Thyroid gland (tissue), 4 donors: ENCODE data around the gene RASGRF1. TPM values are rescaled to one million over a fixed set of nuclear protein-coding genes. Genes with fewer than 3 reads are reported as not detected.
"Not testable (repeated sequence)": the region's sequence is repeated elsewhere in the genome, so short reads cannot be mapped to it uniquely, and the experiment has no call there.

ENCODE experiments used
- DNase-seq, 2 donors: peaks; one replicate each; pipeline ENCODE4 v3.0.0-alpha.2; 2019
- H3K27ac ChIP-seq, 3 donors: fragments of 200-600 bp; sonication (generic); 1 replicate in 2 of 3; 2 replicates in 1 of 3; pipeline ENCODE4 v1.5.1; 2016 to 2019; ENCODE audit warnings: mild to moderate bottlenecking in 1 of 3, moderate library complexity in 1 of 3
- H3K27me3 ChIP-seq: fragments of 200-600 bp; sonication (generic); one replicate; pipeline ENCODE4 v1.5.1; 2019
- H3K36me3 ChIP-seq, 2 donors: fragments of 200-600 bp; sonication (generic); one replicate each; pipeline ENCODE4 v1.5.1; 2016 to 2019
- H3K4me1 ChIP-seq, 2 donors: fragments of 200-600 bp; sonication (generic); one replicate each; pipeline ENCODE4 v1.5.1; 2017 to 2019
- H3K4me3 ChIP-seq, 3 donors: fragments of 200-600 bp; sonication (generic); replicated peaks in 1 of 3; 1 replicate in 2 of 3; 2 replicates in 1 of 3; pipeline ENCODE4 v1.5.1; 2016; ENCODE audit warnings: mild to moderate bottlenecking in 1 of 3
- H3K9me3 ChIP-seq: fragments of 200-600 bp; sonication (generic); one replicate; pipeline ENCODE4 v1.5.1; 2017
- CTCF ChIP-seq, 6 experiments: fragments of 200-600 bp in 3 of 6; fragments of 450-650 bp in 3 of 6; sonication (generic) in 3 of 6; IDR thresholded peaks; one replicate each; pipeline ENCODE4 v1.5.1; 2016 to 2019; ENCODE audit warnings: antibody characterized with exemption in 6 of 6, mild to moderate bottlenecking in 2 of 6, inconsistent platforms in 1 of 6, moderate library complexity in 1 of 6
- POLR2A ChIP-seq, 2 donors: fragments of 450-650 bp; IDR thresholded peaks; one replicate each; pipeline ENCODE4 v1.6.1; 2017; ENCODE audit warnings: antibody characterized with exemption in 2 of 2, mild to moderate bottlenecking in 2 of 2, moderate library complexity in 1 of 2
- WGBS, 2 donors: methylation state at CpG; one replicate each; pipeline ENCODE4 v1.1.5; 2017; 5-methylcytosine and 5-hydroxymethylcytosine counted together
- intact Hi-C: fragments of 100-400 bp; cut with DNase I; formaldehyde crosslinking; loops from one replicate; pipeline ENCODE4 v1.15.1; 2023
- total RNA-seq, 4 donors: library from RNA; depleted of rRNA; stranded (reverse); fragments of >200 nt; gene quantifications; one replicate each; pipeline ENCODE4 v1.2.3, GENCODE V29; 2016

RASGRF1 gene
- total RNA-seq, 4 donors from 2014 or later: 0.40 TPM; not detected in 3

- Histone ChIP-seq H3K4me1 (no peaks in the 10 kb centered on the region), H3K9me3 (no peaks in the 10 kb centered on the region), H3K27ac (no peak overlapping the region), H3K27me3 (no peaks in the 10 kb centered on the region), H3K4me3 (no peak overlapping the region), H3K36me3 (no peaks in the 10 kb centered on the region)
- TF ChIP-seq CTCF (IDR thresholded peaks at IDR 0.05) (no peak), POLR2A (IDR thresholded peaks at IDR 0.05) (no peak)
- intact Hi-C loops: no loop called here
- 61 to 79% methylated on average over 7 of the region's 7 CpGs for WGBS, 2 donors
- DNase-seq: no peak
Observed at GRCh38 chr15:79115986-79116665, 25.5 kb upstream of the RASGRF1 start.

- no peaks in the 10 kb centered on the region for H3K36me3 ChIP-seq
- H3K9me3 ChIP-seq: no peaks in the 10 kb centered on the region
- TF ChIP-seq POLR2A (IDR thresholded peaks at IDR 0.05): no peak
- TF ChIP-seq CTCF (IDR thresholded peaks at IDR 0.05): no peak
- intact Hi-C loops: no loop called here
- H3K4me1 ChIP-seq: no peaks in the 10 kb centered on the region
- no peak overlapping the region for H3K27ac ChIP-seq
- 88 to 91% methylated on average over 2 of the region's 2 CpGs for WGBS, 2 donors
- no peak for DNase-seq
- no peaks in the 10 kb centered on the region for H3K27me3 ChIP-seq
- H3K4me3 ChIP-seq: no peak overlapping the region
Observed at GRCh38 chr15:79113831-79114230, 23.3 kb upstream of the RASGRF1 start.

GRCh38 chr15:79111404-79111803, 20.8 kb upstream of the RASGRF1 start:
- H3K27ac ChIP-seq, H3K36me3 ChIP-seq, H3K9me3 ChIP-seq, DNase-seq, H3K27me3 ChIP-seq, intact Hi-C loops, H3K4me3 ChIP-seq, H3K4me1 ChIP-seq: not testable (repeated sequence)

GRCh38 chr15:79105141-79105540, 14.6 kb upstream of the RASGRF1 start:
- intact Hi-C loops: no loop called here
- no peak for TF ChIP-seq CTCF (IDR thresholded peaks at IDR 0.05)
- no peak for TF ChIP-seq POLR2A (IDR thresholded peaks at IDR 0.05)
- no peak overlapping the region for H3K4me3 ChIP-seq
- 87 to 94% methylated on average over 4 of the region's 4 CpGs for WGBS, 2 donors
- H3K4me1 ChIP-seq: no peaks in the 10 kb centered on the region
- H3K27ac ChIP-seq: no peak overlapping the region
- H3K27me3 ChIP-seq: no peaks in the 10 kb centered on the region
- H3K36me3 ChIP-seq: no peaks in the 10 kb centered on the region
- H3K9me3 ChIP-seq: no peaks in the 10 kb centered on the region
- no peak for DNase-seq

GRCh38 chr15:79102595-79102994, 12.0 kb upstream of the RASGRF1 start:
- Histone ChIP-seq H3K36me3 (no peaks in the 10 kb centered on the region), H3K4me1 (no peaks in the 10 kb centered on the region), H3K27me3 (peaks cover 4% of the 10 kb centered on the region), H3K27ac (no peak overlapping the region), H3K4me3 (no peak overlapping the region), H3K9me3 (no peaks in the 10 kb centered on the region)
- DNase-seq: no peak
- intact Hi-C loops: no loop called here
- TF ChIP-seq CTCF (IDR thresholded peaks at IDR 0.05): no peak
- no peak for TF ChIP-seq POLR2A (IDR thresholded peaks at IDR 0.05)
- 80 to 82% methylated on average over 6 of the region's 6 CpGs for WGBS, 2 donors
